Measurements from ENCODE around the gene PIGV. TPM values are rescaled to one million over a fixed set of nuclear protein-coding genes. Genes with fewer than 3 reads are reported as not detected.

The PIGV gene
- total RNA-seq, 2 experiments from 2014 or later = 10.3 to 18.0 TPM

Small RNA genes within 50 kb of the gene (small RNA-seq; reads per million reads assigned to genes)
- not detected for gene RN7SL165P

Other genes starting within 250 kb of the PIGV start
- gene ARID1A, start 91.9 kb upstream of the PIGV start, total RNA-seq (2014; rRNA removed; shearing (Covaris generic)) = 51.8 and 55.2 TPM in 2 replicates
- 123 and 128 TPM in 2 replicates for gene ARID1A, start 91.9 kb upstream of the PIGV start, total RNA-seq (2022)
- gene ZDHHC18, start 38.7 kb downstream of the PIGV start, total RNA-seq (2014; rRNA removed; shearing (Covaris generic)) = 8.0 and 19.5 TPM in 2 replicates
- 17.1 and 18.2 TPM in 2 replicates for gene ZDHHC18, start 38.7 kb downstream of the PIGV start, total RNA-seq (2022)
- 0.75 and 0.95 TPM in 2 replicates for gene SFN, start 75.2 kb downstream of the PIGV start, total RNA-seq (2014; rRNA removed; shearing (Covaris generic))
- gene SFN, start 75.2 kb downstream of the PIGV start, total RNA-seq (2022) = 1.8 and 3.9 TPM in 2 replicates
- gene GPN2, start 102.3 kb downstream of the PIGV start, total RNA-seq (2014; rRNA removed; shearing (Covaris generic)) = 17.5 and 18.1 TPM in 2 replicates
- gene GPN2, start 102.3 kb downstream of the PIGV start, total RNA-seq (2022) = 43.7 and 46.6 TPM in 2 replicates
- gene GPATCH3, start 112.5 kb downstream of the PIGV start, total RNA-seq (2014; rRNA removed; shearing (Covaris generic)) = 9.2 and 13.8 TPM in 2 replicates
- 15.2 and 17.4 TPM in 2 replicates for gene GPATCH3, start 112.5 kb downstream of the PIGV start, total RNA-seq (2022)
- not detected in 2 replicates for gene NR0B2, start 126.0 kb downstream of the PIGV start, total RNA-seq (2014; rRNA removed; shearing (Covaris generic))
- gene NR0B2, start 126.0 kb downstream of the PIGV start, total RNA-seq (2022) = not detected in 2 replicates
- gene NUDC, start 133.8 kb downstream of the PIGV start, total RNA-seq (2014; rRNA removed; shearing (Covaris generic)) = 65.7 and 89.3 TPM in 2 replicates
- gene NUDC, start 133.8 kb downstream of the PIGV start, total RNA-seq (2022) = 96.0 and 106 TPM in 2 replicates
- not detected in 2 replicates for gene KDF1, start 172.5 kb downstream of the PIGV start, total RNA-seq (2014; rRNA removed; shearing (Covaris generic))
- gene KDF1, start 172.5 kb downstream of the PIGV start, total RNA-seq (2022) = not detected in 2 replicates
- gene TRNP1, start 205.7 kb downstream of the PIGV start, total RNA-seq (2014; rRNA removed; shearing (Covaris generic)) = 0.13 and 0.19 TPM in 2 replicates
- gene TRNP1, start 205.7 kb downstream of the PIGV start, total RNA-seq (2022) = not detected in 2 replicates
- not detected in 2 replicates for gene TENT5B, start 224.9 kb downstream of the PIGV start, total RNA-seq (2014; rRNA removed; shearing (Covaris generic))
- not detected in 2 replicates for gene TENT5B, start 224.9 kb downstream of the PIGV start, total RNA-seq (2022)